ENCODE data around the gene UBXN7. TPM values are rescaled to one million over a fixed set of nuclear protein-coding genes. Genes with fewer than 3 reads are reported as not detected.
A peak's percentile ranks its signal among the peaks of the same experiment; 100 is the strongest.

The UBXN7 gene
- total RNA-seq, 2 donors from 2014 or later = 109 to 120 TPM

DNA sequence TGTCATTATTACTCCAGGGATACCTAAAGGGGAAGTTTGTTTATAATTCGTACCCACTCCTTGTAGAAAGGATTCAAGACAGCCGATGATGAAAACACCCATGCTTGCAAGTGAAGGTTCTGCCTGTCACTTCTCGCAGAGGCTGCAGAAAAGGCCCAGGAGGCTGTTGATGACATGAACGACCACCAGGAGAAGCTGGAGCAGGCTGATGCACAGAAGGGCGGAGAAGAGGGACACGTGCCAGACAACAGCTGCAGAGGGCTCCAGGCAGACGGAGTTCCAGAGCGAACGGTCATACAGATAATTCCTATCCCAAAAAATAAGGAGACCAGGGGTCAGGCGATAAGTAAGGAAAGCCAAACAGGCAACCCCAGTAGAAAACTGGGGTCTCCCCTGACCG is 108.5 kb downstream of the UBXN7 start:
- 67 to 85% methylated on average over 11 of the region's 11 CpGs for WGBS, 2 experiments (ENCODE audit: insufficient coverage in 1 of 2, insufficient read length in 1 of 2)
- Histone ChIP-seq H3K27ac (ENCODE audit: low read depth, low read length) (no peak overlapping the region), H3K36me3 (ENCODE audit: control insufficient read depth, insufficient read depth, low read length) (no peaks in the 10 kb centered on the region), H3K4me3 (ENCODE audit: low read length) (no peak overlapping the region), H3K4me1 (ENCODE audit: control insufficient read depth, insufficient read depth, low read length) (no peaks in the 10 kb centered on the region), H3K9ac (ENCODE audit: extremely low read depth, low read length, poor library complexity, severe bottlenecking) (no peak overlapping the region), H3K27me3 (ENCODE audit: control insufficient read depth, insufficient read depth, low read length, poor library complexity, severe bottlenecking) (no peaks in the 10 kb centered on the region), H3K9me3 (ENCODE audit: control insufficient read depth, low read length) (no peaks in the 10 kb centered on the region)
- H3K4me3 Mint-ChIP-seq = no peak overlapping the region
- H3K36me3 Mint-ChIP-seq (ENCODE audit: low read depth) = no peaks in the 10 kb centered on the region
- peaks cover 5% of the 10 kb centered on the region for H3K4me1 Mint-ChIP-seq
- no peaks in the 10 kb centered on the region for H3K9me3 Mint-ChIP-seq
- TF ChIP-seq, protein P1, sequence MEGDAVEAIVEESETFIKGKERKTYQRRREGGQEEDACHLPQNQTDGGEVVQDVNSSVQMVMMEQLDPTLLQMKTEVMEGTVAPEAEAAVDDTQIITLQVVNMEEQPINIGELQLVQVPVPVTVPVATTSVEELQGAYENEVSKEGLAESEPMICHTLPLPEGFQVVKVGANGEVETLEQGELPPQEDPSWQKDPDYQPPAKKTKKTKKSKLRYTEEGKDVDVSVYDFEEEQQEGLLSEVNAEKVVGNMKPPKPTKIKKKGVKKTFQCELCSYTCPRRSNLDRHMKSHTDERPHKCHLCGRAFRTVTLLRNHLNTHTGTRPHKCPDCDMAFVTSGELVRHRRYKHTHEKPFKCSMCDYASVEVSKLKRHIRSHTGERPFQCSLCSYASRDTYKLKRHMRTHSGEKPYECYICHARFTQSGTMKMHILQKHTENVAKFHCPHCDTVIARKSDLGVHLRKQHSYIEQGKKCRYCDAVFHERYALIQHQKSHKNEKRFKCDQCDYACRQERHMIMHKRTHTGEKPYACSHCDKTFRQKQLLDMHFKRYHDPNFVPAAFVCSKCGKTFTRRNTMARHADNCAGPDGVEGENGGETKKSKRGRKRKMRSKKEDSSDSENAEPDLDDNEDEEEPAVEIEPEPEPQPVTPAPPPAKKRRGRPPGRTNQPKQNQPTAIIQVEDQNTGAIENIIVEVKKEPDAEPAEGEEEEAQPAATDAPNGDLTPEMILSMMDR (conservative IDR thresholded peaks at IDR 0.05) = peak; percentile 69
- DNase-seq = peak; percentile 83
- no peak overlapping the region for H3K27ac Mint-ChIP-seq
- H3K27me3 Mint-ChIP-seq (ENCODE audit: insufficient read depth) = no peaks in the 10 kb centered on the region

DNA sequence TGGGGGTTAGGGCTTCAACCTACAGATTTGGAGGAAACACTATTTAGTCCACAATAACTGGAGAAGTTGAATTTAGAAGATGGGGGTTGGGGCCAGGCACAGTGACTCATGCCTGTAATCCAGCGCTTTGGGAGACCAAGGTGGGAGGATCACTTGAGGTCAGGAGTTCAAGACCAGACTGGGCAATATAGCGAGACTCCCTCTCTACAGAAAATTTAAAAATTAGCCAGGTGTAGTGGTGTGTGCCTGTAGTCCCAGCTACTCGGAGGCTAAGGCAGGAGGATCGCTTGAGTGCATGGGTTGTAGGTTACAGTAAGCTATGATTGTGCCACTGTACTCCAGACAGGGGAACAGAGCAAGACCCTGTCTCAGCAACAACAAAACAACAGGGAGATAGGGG is 109.2 kb downstream of the UBXN7 start:
- no peaks in the 10 kb centered on the region for H3K4me1 ChIP-seq (ENCODE audit: control insufficient read depth, insufficient read depth, low read length)
- H3K27ac ChIP-seq (ENCODE audit: low read depth, low read length) = no peak overlapping the region
- 93 to 95% methylated on average over 4 of the region's 4 CpGs for WGBS, 2 experiments (ENCODE audit: insufficient coverage in 1 of 2, insufficient read length in 1 of 2)
- H3K9ac ChIP-seq (ENCODE audit: extremely low read depth, low read length, poor library complexity, severe bottlenecking) = no peak overlapping the region
- Mint-ChIP-seq H3K27ac (no peak overlapping the region), H3K4me1 (peaks cover 5% of the 10 kb centered on the region), H3K9me3 (no peaks in the 10 kb centered on the region), H3K4me3 (no peak overlapping the region), H3K36me3 (ENCODE audit: low read depth) (no peaks in the 10 kb centered on the region), H3K27me3 (ENCODE audit: insufficient read depth) (no peaks in the 10 kb centered on the region)
- no peak for DNase-seq
- H3K27me3 ChIP-seq (ENCODE audit: control insufficient read depth, insufficient read depth, low read length, poor library complexity, severe bottlenecking) = no peaks in the 10 kb centered on the region
- H3K9me3 ChIP-seq (ENCODE audit: control insufficient read depth, low read length) = no peaks in the 10 kb centered on the region
- H3K36me3 ChIP-seq (ENCODE audit: control insufficient read depth, insufficient read depth, low read length) = no peaks in the 10 kb centered on the region
- H3K4me3 ChIP-seq (ENCODE audit: low read length) = no peak overlapping the region
- TF ChIP-seq, protein P1 (conservative IDR thresholded peaks at IDR 0.05) = no peak

DNA sequence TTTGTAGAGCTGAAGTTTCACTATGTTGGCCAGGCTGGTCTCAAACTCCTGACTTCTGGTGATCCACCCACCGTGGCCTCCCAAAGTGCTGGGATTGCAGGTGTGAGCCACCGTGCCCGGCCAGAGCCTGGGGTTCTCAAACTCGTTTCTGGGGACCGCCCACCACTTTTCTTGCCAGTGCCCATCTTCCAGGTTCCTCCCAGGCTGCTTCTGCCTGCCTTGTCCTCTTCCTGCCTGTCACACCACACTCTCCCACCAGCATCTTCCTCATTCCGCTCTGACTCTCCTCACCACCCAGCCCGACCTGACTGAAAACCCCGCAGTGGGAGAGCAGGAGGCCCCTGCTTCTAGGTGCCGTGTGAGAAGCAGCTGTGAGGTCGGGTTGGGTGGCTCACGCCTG is 111.1 kb downstream of the UBXN7 start:
- H3K27ac Mint-ChIP-seq = no peak overlapping the region

More for the DNA sequence above, 111.1 kb downstream of the UBXN7 start:
- no peaks in the 10 kb centered on the region for H3K9me3 ChIP-seq (ENCODE audit: control insufficient read depth, low read length)
- H3K4me3 ChIP-seq (ENCODE audit: low read length) = no peak overlapping the region
- Mint-ChIP-seq H3K9me3 (no peaks in the 10 kb centered on the region), H3K36me3 (ENCODE audit: low read depth) (no peaks in the 10 kb centered on the region), H3K27me3 (ENCODE audit: insufficient read depth) (no peaks in the 10 kb centered on the region), H3K4me3 (no peak overlapping the region), H3K4me1 (no peaks in the 10 kb centered on the region)
- no peak overlapping the region for H3K9ac ChIP-seq (ENCODE audit: extremely low read depth, low read length, poor library complexity, severe bottlenecking)
- no peaks in the 10 kb centered on the region for H3K4me1 ChIP-seq (ENCODE audit: control insufficient read depth, insufficient read depth, low read length)
- H3K27me3 ChIP-seq (ENCODE audit: control insufficient read depth, insufficient read depth, low read length, poor library complexity, severe bottlenecking) = no peaks in the 10 kb centered on the region
- no peak overlapping the region for H3K27ac ChIP-seq (ENCODE audit: low read depth, low read length)
- H3K36me3 ChIP-seq (ENCODE audit: control insufficient read depth, insufficient read depth, low read length) = no peaks in the 10 kb centered on the region
- TF ChIP-seq, protein P1 (conservative IDR thresholded peaks at IDR 0.05) = no peak
- DNase-seq = no peak
- WGBS, 2 experiments (ENCODE audit: insufficient coverage in 1 of 2, insufficient read length in 1 of 2) = 90 to 94% methylated on average over 6 to 11 of the region's 11 CpGs
